Pons (tissue), 1 donor: ENCODE data around the gene CD8B2.
"Not testable (repeated sequence)": the region's sequence is repeated elsewhere in the genome, so short reads cannot be mapped to it uniquely, and the experiment has no call there.

Experiments used
- DNase-seq: peaks from one replicate; pipeline ENCODE4 v3.0.0-alpha.2; 2016; ENCODE audit warnings: low spot score

CD8B2 gene

GRCh38 chr2:106486551-106487385 lies at the start of gene CD8B2:
TSS of gene CD8B2 (plus strand) at chr2:106487364. CDS start at chr2:106487427, 63 bp downstream.
- not testable (repeated sequence) for DNase-seq

- DNase-seq, result not testable (repeated sequence)
Measured at GRCh38 chr2:106461882-106462281, 25.3 kb upstream of the CD8B2 start.

- not testable (repeated sequence) for DNase-seq
Measured at GRCh38 chr2:106467516-106467915, 19.6 kb upstream of the CD8B2 start.

GRCh38 chr2:106468107-106468506 lies 19.1 kb upstream of the CD8B2 start, which contains the start of gene RGPD3:
TSS of gene RGPD3 (minus strand) at chr2:106468413. CDS start at chr2:106468288, 125 bp downstream.
- DNase-seq, result not testable (repeated sequence)

- not testable (repeated sequence) for DNase-seq
Measured at GRCh38 chr2:106470658-106471057, 16.5 kb upstream of the CD8B2 start.

DNA sequence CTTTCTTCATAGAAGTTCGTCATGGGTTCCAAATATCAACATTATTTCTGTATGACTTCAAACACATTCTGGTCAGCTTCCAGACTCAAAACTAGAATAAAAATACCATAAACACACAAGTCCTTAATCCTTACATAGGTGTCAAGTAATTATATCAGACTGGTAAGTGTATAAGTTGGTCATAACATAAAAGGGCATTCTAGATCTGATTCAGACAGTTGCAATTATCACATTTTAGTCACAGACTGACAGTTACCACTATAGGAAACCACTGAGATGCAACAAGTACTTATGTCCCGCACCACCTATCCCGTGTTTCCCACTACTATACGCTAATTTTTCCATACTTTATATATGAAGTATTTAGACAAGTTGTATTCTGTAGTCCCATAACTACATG lies 9.5 kb upstream of the CD8B2 start:
- not testable (repeated sequence) for DNase-seq

DNA sequence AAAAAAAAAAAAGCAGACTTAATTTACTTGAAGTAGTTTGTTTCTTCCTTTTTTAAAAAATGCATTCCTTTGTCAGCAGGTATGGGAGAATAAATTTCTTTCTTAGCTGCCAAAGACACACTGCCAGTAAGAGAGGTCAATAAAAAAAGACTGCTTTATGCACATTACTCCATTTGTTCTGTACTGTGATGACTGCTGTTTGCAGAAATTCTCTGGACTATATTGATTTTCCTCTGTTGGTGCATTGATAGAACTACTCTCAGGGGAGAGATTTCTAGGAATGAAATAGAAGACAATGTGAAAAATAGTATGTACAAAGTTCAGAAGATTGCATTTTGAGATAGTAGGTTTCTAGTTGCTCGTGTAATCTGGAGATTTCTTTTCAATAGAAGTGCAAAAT lies 7.6 kb upstream of the CD8B2 start:
- not testable (repeated sequence) for DNase-seq

DNA sequence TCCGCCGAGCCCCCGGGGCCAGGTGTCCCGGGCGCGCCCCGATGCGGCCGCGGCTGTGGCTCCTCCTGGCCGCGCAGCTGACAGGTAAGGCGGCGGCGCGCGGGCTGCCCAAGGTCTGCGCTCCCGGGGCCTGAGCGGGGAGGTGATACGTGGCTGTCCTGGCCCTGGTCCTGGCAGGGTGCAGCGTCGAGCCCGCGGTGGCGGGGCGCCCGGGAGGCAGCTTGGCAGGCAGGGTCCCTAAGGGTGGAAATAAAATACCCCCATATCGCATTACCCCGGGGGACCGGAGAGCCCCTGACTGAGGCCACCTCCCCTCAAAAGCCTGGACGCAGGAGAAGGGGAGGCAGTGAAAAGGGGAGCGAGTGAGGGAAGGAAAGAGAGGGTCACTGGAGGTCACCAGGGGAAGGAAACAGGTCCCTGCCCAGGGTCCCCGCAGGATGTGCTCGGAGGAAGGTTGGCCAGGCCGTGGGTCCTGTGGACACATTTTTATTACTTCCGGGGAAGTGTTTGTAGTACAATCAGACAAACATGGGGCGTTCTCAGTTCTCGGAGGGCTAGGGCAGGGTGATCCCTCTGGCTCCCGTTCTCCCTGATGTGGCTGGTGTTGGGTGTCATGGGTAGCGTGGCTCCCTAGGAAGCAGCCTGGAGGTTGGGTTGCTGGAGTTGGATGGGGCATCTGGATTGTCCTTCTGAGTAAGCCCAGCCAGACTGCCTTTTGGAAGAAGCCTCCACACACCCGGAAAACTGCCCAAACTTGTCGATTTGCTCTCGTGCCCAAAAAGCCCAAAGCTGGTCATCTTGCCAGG lies 425 bp downstream of the CD8B2 start:
- not testable (repeated sequence) for DNase-seq

- not testable (repeated sequence) for DNase-seq
Measured at GRCh38 chr2:106489701-106490100, 2.5 kb downstream of the CD8B2 start.

GRCh38 chr2:106492399-106492798 lies 5.2 kb downstream of the CD8B2 start:
- not testable (repeated sequence) for DNase-seq

DNA sequence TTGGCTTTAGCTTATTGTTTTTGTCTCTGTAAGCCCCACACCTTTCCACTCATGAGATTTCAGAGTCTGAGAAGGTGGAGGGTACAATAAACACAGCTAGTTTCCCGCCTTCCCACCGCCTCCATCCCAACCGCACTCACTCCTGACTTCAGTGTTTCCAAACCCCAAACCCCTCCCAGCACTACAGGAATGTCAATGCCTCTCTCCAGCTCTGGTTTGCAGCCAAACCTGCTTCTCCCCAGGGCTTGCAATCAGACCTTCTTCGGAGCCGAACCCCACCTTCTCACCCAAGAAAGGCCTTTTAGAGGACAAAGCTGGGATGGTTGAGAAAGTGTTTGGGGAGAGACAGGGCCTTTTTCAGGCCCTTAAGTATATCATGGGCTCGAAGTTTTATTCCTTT lies 5.7 kb downstream of the CD8B2 start:
- DNase-seq, result not testable (repeated sequence)

GRCh38 chr2:106498549-106498948 lies 11.4 kb downstream of the CD8B2 start:
- DNase-seq, result not testable (repeated sequence)

GRCh38 chr2:106500350-106500749 lies 13.2 kb downstream of the CD8B2 start:
- not testable (repeated sequence) for DNase-seq

- DNase-seq, result not testable (repeated sequence)
Measured at GRCh38 chr2:106502351-106502750, 15.2 kb downstream of the CD8B2 start.

GRCh38 chr2:106504192-106504591 lies 17.0 kb downstream of the CD8B2 start:
- DNase-seq, result not testable (repeated sequence)

DNA sequence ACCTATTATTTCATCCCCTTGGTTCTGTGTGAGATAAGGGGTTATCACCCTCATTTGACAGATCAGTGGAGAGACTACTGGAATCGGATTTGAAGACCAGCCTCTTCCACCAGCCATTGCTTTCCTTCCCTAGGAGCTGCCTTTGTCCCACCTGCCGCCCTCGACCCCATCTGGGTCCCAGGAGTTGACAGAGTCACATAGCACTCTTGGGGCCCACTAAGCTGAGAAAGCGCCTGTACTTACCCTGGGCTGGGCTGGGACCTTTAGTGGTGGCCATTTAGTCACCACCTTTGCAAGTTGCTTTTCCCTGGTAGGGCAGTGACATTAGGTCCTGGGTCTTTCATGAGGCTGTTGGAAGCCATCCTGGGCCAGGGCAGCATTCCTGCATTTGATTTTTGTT lies 17.6 kb downstream of the CD8B2 start:
- not testable (repeated sequence) for DNase-seq

GRCh38 chr2:106506002-106506687 lies 19.0 kb downstream of the CD8B2 start:
- DNase-seq, result not testable (repeated sequence)

GRCh38 chr2:106508660-106509373 lies 21.7 kb downstream of the CD8B2 start:
- not testable (repeated sequence) for DNase-seq

- DNase-seq, result not testable (repeated sequence)
Measured at GRCh38 chr2:106509374-106509770, 22.2 kb downstream of the CD8B2 start.

DNA sequence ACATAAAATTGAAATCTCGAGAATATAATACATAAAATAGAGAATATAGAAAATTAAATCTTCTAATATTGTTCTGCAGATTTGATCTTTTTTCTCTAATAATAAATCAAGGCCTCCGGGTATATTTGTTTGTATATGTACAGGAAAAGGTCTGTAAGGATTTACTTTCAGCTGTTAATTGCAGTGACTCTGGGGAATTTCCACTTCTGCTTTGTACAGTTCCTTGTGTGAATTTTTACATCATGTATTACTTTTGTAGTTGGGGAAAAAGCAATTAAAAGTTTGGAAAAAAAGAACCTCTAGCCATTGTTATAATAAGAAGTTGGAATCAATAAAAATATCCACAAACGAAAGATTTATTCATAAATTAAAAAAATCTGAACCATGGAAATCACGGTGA lies 23.6 kb downstream of the CD8B2 start:
- DNase-seq, result not testable (repeated sequence)

- not testable (repeated sequence) for DNase-seq
Measured at GRCh38 chr2:106511476-106511901, 24.3 kb downstream of the CD8B2 start.
